OCI-M2 (cell line): ENCODE results near the gene HOXA1.

Source experiments
- DNase-seq: peaks from one replicate; lab custom pipeline; 2025; ENCODE audit not compliant: unreplicated experiment; lab: John Stamatoyannopoulos, UW

Gene HOXA1

GRCh38 chr7:27094304-27095049 lies 1.3 kb downstream of the HOXA1 start:
- DNase-seq, result no peak

DNA sequence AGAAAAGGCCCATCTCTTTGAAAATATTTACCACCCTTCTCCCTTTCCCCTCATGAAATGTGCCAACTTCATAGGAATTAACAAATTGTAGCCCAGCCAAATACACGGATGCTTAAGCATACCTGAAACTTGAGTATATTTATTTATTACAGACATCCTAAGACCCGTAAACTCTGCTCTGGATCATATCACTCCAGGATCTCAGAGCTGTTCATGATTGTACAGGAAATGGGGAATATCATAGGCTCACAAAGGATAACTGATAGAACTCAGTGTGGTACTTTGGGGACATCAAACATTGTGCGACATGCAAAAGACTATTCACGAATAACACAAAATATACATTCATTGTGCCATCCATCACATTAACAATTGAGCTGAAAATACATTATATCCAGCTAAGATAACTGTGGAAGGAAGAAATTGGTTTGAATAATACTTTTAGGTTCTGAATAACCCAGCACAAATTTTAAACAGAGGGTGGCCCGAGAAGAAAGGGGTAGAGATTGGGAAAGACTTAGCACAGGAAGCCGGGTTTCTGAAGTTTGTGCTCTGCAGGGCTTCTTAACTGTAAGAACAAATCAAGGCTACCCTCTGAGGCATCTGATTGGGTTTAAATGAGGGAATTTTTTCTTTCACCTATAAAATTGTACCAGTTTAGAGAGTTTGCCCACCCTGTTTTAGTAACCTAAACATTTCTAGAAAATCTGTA lies 2.5 kb downstream of the HOXA1 start:
- no peak for DNase-seq

DNA sequence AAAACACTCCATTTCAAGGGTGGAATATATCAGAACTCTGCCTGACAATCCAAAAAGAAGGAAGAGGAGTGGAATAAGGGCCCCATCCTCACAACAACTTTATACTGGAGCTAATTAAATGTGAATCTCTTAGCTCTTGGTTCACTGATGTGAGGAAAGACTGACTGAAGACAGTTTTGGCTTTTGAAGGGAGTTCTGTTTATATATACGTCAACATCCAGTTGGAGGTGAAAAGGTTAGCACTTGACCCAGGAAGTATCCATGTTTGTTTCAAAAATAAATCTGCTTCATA lies 3.0 kb downstream of the HOXA1 start:
- no peak for DNase-seq

GRCh38 chr7:27091941-27092818 lies 3.6 kb downstream of the HOXA1 start:
- DNase-seq, result no peak

- no peak for DNase-seq
These were observed 4.7 kb downstream of the HOXA1 start for GRCh38 chr7:27091105-27091504.

- no peak for DNase-seq
These were observed 7.5 kb downstream of the HOXA1 start for GRCh38 chr7:27088002-27088922.

DNA sequence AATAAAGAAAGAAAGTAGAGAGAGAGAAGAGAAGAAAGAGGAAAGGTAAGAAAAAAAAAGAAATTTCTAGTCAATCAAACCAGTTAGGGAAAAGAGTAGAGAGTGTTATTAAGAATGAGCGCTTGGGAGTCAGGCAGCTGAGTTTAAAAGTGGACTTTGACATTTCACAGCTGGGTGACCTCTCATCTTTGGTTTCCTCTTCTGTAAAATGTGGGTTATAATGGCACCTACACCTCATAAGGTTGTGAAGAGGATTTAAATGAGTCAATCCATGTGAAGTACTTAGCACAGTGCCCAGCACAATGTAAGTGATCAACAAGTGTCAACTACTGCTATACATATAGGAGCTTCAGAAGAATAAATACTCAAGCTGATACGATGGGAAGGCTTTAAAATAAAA lies 12.2 kb downstream of the HOXA1 start:
- no peak for DNase-seq

DNA sequence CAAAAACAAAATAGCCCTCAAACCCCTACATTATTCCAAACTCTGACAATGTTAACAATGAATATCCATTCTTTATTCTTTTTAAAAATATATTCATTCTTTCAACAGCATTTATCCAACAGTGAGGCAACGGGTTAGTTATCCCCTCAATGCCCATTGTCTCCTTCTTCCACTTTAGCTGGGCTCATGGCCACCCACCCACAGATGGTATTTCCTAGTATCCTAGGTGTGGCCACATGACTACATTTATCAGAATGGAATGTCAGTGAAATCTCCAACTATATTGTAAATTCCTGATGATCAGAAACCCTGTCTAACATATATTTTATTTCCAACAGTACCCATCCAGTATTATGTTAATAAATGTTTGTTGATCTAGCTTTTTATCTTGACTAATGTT lies 13.6 kb downstream of the HOXA1 start:
- DNase-seq, result no peak

- no peak for DNase-seq
These were observed 14.9 kb downstream of the HOXA1 start for GRCh38 chr7:27080844-27081436.

- DNase-seq, result no peak
These were observed 16.4 kb downstream of the HOXA1 start for GRCh38 chr7:27079234-27079975.

DNA sequence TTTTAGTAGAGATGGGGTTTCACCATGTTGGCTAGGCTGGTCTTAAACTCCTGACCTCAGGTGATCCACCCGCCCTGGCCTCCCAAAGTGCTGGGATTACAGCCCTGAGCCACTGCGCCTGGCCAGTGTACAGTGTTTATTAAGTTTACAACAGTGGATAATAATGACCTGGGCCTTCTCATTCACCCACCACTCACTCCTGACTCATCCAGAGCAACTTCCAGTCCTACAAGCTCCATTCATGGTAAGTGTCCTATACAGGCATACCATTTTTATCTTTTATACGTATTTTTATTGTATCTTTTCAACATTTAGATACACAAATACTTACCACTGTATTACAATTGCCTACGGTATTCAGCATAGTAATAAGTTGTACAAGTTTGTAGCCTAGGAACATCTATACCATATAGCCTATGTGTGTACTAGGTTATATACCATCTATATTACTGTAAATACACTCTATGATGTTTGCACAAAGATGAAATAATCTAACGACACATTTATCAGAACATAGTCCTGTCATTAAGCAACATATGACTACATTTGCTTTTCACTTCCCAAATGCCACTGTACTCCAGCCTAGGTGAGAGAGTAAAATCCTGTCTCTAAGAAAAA lies 17.1 kb downstream of the HOXA1 start:
- DNase-seq, result no peak

DNA sequence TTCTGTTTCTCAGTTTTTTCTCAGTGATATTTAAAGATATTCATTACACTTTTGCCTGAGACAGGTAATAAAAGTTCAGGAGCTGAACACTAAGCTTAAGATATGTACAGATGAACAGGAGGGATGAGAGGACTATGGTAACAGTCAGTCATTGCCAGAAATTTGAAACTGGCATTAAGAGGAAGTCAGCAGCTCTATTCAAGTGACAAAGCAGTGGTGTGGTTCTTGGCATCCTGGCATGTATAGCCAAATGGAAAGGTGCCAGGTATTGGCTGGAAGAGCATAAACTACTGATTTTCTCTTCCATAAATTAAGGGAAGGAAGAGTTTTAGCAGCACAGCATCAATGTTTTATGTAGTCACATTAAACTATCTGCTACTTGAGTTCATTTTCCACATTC lies 22.7 kb downstream of the HOXA1 start:
- DNase-seq, result no peak

DNA sequence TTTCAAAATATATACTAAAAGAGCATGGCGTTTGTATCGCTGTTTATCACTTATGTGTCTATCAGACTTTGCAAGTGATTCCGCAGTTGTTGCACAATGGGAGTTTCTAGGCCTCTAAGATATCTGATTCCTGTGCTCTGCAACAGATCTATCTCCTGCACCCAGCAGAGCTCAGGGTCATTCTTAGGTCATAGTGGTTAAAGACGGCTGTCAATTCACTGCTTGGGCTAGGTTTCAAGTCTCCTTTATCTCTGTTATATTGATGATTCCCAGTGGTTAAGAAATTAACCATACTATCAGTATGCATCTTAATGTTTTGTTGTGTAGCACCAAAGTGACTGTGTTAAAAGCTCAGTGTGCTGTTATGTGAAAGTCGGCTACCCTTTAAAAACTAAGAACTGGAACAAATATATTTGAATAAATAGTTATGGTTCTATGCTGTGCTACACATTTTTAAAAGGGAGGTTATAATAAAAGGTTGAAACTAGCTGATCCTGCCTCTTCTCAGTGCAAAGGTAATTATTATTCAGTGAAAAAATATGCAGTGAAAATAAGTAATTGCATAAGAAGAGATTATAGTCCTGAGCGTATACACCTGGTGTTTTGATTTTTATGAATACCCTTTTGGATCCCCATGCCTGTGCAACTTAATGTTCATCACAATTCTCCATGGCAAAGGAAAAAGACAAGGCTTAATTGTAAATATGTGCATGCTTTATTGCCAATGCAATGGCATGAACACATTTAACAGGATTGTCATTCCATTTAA lies 24.0 kb downstream of the HOXA1 start:
- DNase-seq, result no peak

GRCh38 chr7:27068259-27068658 lies 27.5 kb downstream of the HOXA1 start:
- no peak for DNase-seq

- no peak for DNase-seq
These were observed 29.7 kb downstream of the HOXA1 start for GRCh38 chr7:27066148-27066547.

- DNase-seq, result no peak
These were observed 30.1 kb downstream of the HOXA1 start for GRCh38 chr7:27065709-27066108.

- DNase-seq, result no peak
These were observed 31.1 kb downstream of the HOXA1 start for GRCh38 chr7:27064661-27065060.

DNA sequence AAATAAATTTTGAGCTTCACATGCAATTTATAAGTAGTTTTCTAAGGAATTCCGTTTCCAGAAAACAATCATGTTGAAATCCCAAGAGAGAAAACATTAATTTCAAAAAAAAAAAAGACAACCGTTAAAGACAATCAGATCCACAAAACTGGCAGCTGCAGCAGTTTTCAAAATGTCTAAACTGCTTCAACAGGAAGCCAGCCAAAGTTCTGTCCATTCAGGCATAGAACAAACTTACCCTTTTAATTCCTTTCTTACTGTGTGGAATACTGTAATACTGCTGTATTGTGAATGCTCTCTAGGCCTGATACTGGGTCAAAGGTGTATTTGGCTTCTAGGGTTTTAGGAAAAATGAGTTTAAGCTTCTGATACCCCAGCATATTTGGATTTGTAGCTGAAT lies 31.6 kb downstream of the HOXA1 start:
- DNase-seq, result no peak

- DNase-seq, result no peak
These were observed 32.9 kb downstream of the HOXA1 start for GRCh38 chr7:27062946-27063345.
